ENCODE data around the gene KRTAP5-1. TPM values are rescaled to one million over a fixed set of nuclear protein-coding genes. Genes with fewer than 3 reads are reported as not detected.

The KRTAP5-1 gene
- total RNA-seq, 2 experiments from 2014 or later: not detected

DNA sequence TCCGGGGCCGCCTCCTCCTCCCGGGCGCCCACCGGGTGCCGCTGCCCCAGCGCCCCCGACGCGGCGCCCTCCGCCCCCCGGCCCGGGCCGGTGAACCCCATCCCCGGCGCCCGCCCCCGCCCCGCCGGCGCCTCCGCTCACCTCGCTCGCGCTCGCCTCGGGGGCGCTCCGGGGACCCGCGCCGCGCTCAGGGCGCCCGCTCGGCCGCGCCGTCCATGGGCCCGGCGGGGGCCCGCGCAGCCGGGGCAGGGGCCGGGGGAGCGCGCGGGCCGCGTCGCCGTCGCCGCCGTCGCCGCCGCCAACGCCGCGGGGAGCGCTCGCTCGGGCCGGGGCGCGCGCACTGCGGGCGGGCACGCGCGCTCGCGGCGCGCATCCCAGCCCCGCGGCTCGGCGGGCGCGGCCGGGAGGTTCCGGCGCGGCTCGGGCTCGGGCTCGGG lies 13.3 kb downstream of the KRTAP5-1 start:
- H3K36me3 ChIP-seq (ENCODE audit: insufficient read depth, low read length): no peaks in the 10 kb centered on the region
- DNase-seq (ENCODE audit: low spot score): no peak
- H4K20me1 ChIP-seq (ENCODE audit: insufficient read depth, low read length): no peaks in the 10 kb centered on the region
- no peaks in the 10 kb centered on the region for H3K9me2 ChIP-seq (ENCODE audit: insufficient read depth, low read length)
- CTCF ChIA-PET (ENCODE audit: unreplicated experiment): interaction anchor here (0.6 kb wide), 1 partner anchor 25 kb away, joined by 3 read pairs; no protein-coding TSS in a partner anchor
- no peak overlapping the region for H3K4me2 ChIP-seq (ENCODE audit: low read length)
- peaks cover 13% of the 10 kb centered on the region for H3K4me1 ChIP-seq (ENCODE audit: insufficient read depth, low read length, poor library complexity, severe bottlenecking)
- H3K4me3 ChIP-seq (ENCODE audit: low read depth, low read length, poor library complexity, severe bottlenecking): no peak overlapping the region
- no peaks in the 10 kb centered on the region for H3K9me3 ChIP-seq (ENCODE audit: low read length)
- intact Hi-C loops (cut with micrococcal nuclease; ENCODE audit: unreplicated experiment): loop anchor here (10.0 kb wide), 1 partner anchor 367 kb away; no protein-coding TSS in a partner anchor
- POLR2A ChIA-PET: interaction anchor here (0.6 kb wide), 1 partner anchor 54 kb away, joined by 3 read pairs; no protein-coding TSS in a partner anchor
- no peak overlapping the region for H3K27ac ChIP-seq (ENCODE audit: low read depth, low read length, poor library complexity, severe bottlenecking)
- BruUV-seq (replicated peaks): no TSS peak
- no peak for TF ChIP-seq EZH2phosphoT487 (IDR thresholded peaks at IDR 0.05; ENCODE audit: borderline replicate concordance, low read depth, low read length)
- no peak overlapping the region for H2AFZ ChIP-seq (ENCODE audit: low read length)
- no peaks in the 10 kb centered on the region for H3K79me2 ChIP-seq (ENCODE audit: insufficient read depth, low read depth, low read length)

GRCh38 chr11:1570896-1571759 lies 14.0 kb downstream of the KRTAP5-1 start:
- Histone ChIP-seq H4K20me1 (ENCODE audit: insufficient read depth, low read length) (no peaks in the 10 kb centered on the region), H3K4me3 (ENCODE audit: low read depth, low read length, poor library complexity, severe bottlenecking) (no peak overlapping the region), H3K9me3 (ENCODE audit: low read length) (no peaks in the 10 kb centered on the region), H3K9me2 (ENCODE audit: insufficient read depth, low read length) (no peaks in the 10 kb centered on the region), H3K27ac (ENCODE audit: low read depth, low read length, poor library complexity, severe bottlenecking) (no peak overlapping the region), H3K4me1 (ENCODE audit: insufficient read depth, low read length, poor library complexity, severe bottlenecking) (peaks cover 13% of the 10 kb centered on the region), H2AFZ (ENCODE audit: low read length) (no peak overlapping the region), H3K79me2 (ENCODE audit: insufficient read depth, low read depth, low read length) (no peaks in the 10 kb centered on the region), H3K4me2 (ENCODE audit: low read length) (no peak overlapping the region; the same call in 1 of the 2 replicates), H3K36me3 (ENCODE audit: insufficient read depth, low read length) (no peaks in the 10 kb centered on the region)
- BruUV-seq (replicated peaks): no TSS peak
- ChIA-PET CTCF (ENCODE audit: unreplicated experiment) (no interaction called here), POLR2A (no interaction called here)
- TF ChIP-seq EZH2phosphoT487 (IDR thresholded peaks at IDR 0.05; ENCODE audit: borderline replicate concordance, low read depth, low read length) (no peak), CTCF (conservative IDR thresholded peaks at IDR 0.05; ENCODE audit: low read length) (no peak)
- intact Hi-C loops (cut with micrococcal nuclease; ENCODE audit: unreplicated experiment): loop anchor here (10.0 kb wide), 1 partner anchor 366 kb away; no protein-coding TSS in a partner anchor
- no peak for DNase-seq (ENCODE audit: low spot score)

GRCh38 chr11:1570531-1570895 lies 14.6 kb downstream of the KRTAP5-1 start:
- POLR2A ChIA-PET: no interaction called here
- H3K9me2 ChIP-seq (ENCODE audit: insufficient read depth, low read length): no peaks in the 10 kb centered on the region
- CTCF ChIA-PET (ENCODE audit: unreplicated experiment): no interaction called here
- no peak overlapping the region for H3K4me3 ChIP-seq (ENCODE audit: low read depth, low read length, poor library complexity, severe bottlenecking)
- no peak overlapping the region for H2AFZ ChIP-seq (ENCODE audit: low read length)
- TF ChIP-seq CTCF (conservative IDR thresholded peaks at IDR 0.05; ENCODE audit: low read length) (no peak), EZH2phosphoT487 (IDR thresholded peaks at IDR 0.05; ENCODE audit: borderline replicate concordance, low read depth, low read length) (no peak)
- H3K36me3 ChIP-seq (ENCODE audit: insufficient read depth, low read length): no peaks in the 10 kb centered on the region
- BruUV-seq (replicated peaks): no TSS peak
- H3K4me2 ChIP-seq (ENCODE audit: low read length): no peak overlapping the region
- intact Hi-C loops (cut with micrococcal nuclease; ENCODE audit: unreplicated experiment): loop anchor here (10.0 kb wide), 1 partner anchor 366 kb away; no protein-coding TSS in a partner anchor
- H3K9me3 ChIP-seq (ENCODE audit: low read length): no peaks in the 10 kb centered on the region
- DNase-seq (ENCODE audit: low spot score): no peak
- H3K79me2 ChIP-seq (ENCODE audit: insufficient read depth, low read depth, low read length): no peaks in the 10 kb centered on the region
- H4K20me1 ChIP-seq (ENCODE audit: insufficient read depth, low read length): no peaks in the 10 kb centered on the region
- no peak overlapping the region for H3K27ac ChIP-seq (ENCODE audit: low read depth, low read length, poor library complexity, severe bottlenecking)
- peaks cover 13% of the 10 kb centered on the region for H3K4me1 ChIP-seq (ENCODE audit: insufficient read depth, low read length, poor library complexity, severe bottlenecking)

Measured in OCI-LY7 (cell line).